ENCODE results near the gene SMIM35. TPM values are rescaled to one million over a fixed set of nuclear protein-coding genes. Genes with fewer than 3 reads are reported as not detected.

Gene SMIM35
- total and polyA plus RNA-seq, 2 donors (not counting 3 experiments of a cell fraction or from before 2014, with no cell fraction given) = not detected

DNA sequence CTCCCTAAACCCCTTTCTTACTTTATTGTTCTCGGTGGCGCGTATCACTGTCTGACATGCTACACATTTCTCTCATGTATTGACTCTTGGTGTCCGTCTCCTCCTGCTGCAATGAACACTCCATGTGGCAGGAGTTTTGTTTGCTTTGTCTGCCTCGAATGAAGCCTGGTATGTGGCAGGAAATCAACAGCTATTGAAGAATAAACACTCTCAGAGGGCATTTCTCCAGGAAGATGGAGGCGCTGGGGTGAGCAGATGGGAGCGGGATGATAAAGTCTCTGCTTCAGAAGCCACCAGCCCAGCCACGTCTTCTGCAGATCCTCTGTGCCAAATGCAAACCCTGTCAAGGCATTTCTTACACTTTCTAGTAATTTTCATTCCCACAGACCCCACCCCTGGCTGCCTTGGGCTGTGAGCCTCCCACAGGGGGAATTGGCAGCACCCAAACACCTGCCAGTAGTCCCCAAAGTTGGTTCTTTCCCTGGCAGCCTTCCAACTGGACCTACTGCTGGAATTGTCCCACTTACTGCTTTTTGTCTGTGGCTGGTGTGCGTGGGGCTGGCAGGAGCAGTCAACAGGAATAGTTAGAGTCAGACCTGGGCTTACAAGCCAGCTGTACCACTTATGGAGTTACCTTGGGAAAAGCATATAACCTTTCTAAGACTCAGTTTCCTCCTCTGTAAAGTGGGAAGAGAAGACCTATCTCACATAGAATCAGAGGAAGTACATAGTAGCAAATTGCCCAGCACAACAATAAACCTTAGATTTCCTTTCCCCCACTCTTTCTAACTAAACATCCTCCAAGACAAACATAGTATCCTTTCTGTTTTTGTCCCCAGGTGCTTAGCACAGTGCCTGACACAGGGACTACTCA, 113.9 kb downstream of the SMIM35 start:
- Histone ChIP-seq H3K4me1 (ENCODE audit: control insufficient read depth, extremely low read depth, insufficient read depth, low read length) (peaks cover 28% of the 10 kb centered on the region), H4K20me1 (replicated peaks; ENCODE audit: control insufficient read depth, extremely low read depth, insufficient read depth, low read length) (no peaks in the 10 kb centered on the region), H3K9ac (replicated peaks; ENCODE audit: extremely low read depth, insufficient read depth, low read length) (no peak overlapping the region), H3K9me1 (replicated peaks; ENCODE audit: control insufficient read depth, extremely low read depth, insufficient read depth, low read length) (no peaks in the 10 kb centered on the region), H3K27me3 (ENCODE audit: control insufficient read depth in 2 of 2, insufficient read depth in 2 of 2, low read length in 2 of 2) (peaks cover 0 to 2% of the 10 kb centered on the region in 2 experiments), H3K27ac (ENCODE audit: insufficient read depth, low read depth, low read length) (no peak overlapping the region), H3K4me2 (ENCODE audit: insufficient read depth, low read length) (peak overlapping the region; percentile 35), H3K9me3 (replicated peaks; ENCODE audit: control insufficient read depth, insufficient read depth, low read length) (no peaks in the 10 kb centered on the region), H3K36me3 (ENCODE audit: control insufficient read depth in 2 of 2, extremely low read depth in 1 of 2, insufficient read depth in 2 of 2, low read length in 2 of 2) (no peaks in the 10 kb centered on the region), H3K79me2 (ENCODE audit: control insufficient read depth, insufficient read depth, low read length) (no peaks in the 10 kb centered on the region), H3K4me3 (replicated peaks in 1 of 3; ENCODE audit: insufficient read depth in 1 of 3, low read depth in 1 of 3, low read length in 3 of 3) (no peak overlapping the region), H2AFZ (ENCODE audit: low read depth, low read length) (peak overlapping the region; percentile 93)
- dilution Hi-C loops (cut with MboI; ENCODE audit: extremely low pct_ligation_motif_present, low sequenced_read_pairs) = no loop called here
- FAIRE-seq (peak; percentile 89), DNase-seq (ENCODE audit: low read depth, low spot score) (peak; percentile 95)
- ChIA-PET CTCF (interaction anchor here (1.1 to 4.1 kb wide), 3 partner anchors 10 to 128 kb away, joined by 3 to 32 read pairs (median 4); no protein-coding TSS in a partner anchor), POLR2A (no interaction called here)
- TF ChIP-seq GATA2 (IDR thresholded peaks at IDR 0.05; ENCODE audit: insufficient read depth, insufficient read length, low read depth, low read length) (no peak), CTCF (IDR thresholded peaks at IDR 0.05; ENCODE audit: extremely low read depth in 1 of 2, insufficient read depth in 1 of 2, low read depth in 1 of 2, low read length in 2 of 2) (no peak), POLR2AphosphoS5 (IDR thresholded peaks at IDR 0.05; ENCODE audit: insufficient read depth, low read depth, low read length) (peak; percentile 44), POLR2A (IDR thresholded peaks at IDR 0.05; ENCODE audit: low read depth, low read length) (no peak), FOS (IDR thresholded peaks at IDR 0.05; ENCODE audit: borderline replicate concordance, insufficient read depth, low read length) (no peak), MAX (IDR thresholded peaks at IDR 0.05; ENCODE audit: insufficient read depth, insufficient read length) (no peak), MYC (IDR thresholded peaks at IDR 0.05; ENCODE audit: low read depth, low read length) (no peak), EZH2 (IDR thresholded peaks at IDR 0.05; ENCODE audit: borderline replicate concordance, low read depth, low read length, severe bottlenecking) (no peak)
- intact Hi-C loops (cut with micrococcal nuclease) = loop anchor here (2.0 kb wide), 1 partner anchor 28 kb away; no protein-coding TSS in a partner anchor
- no TSS peak for BruUV-seq (replicated peaks)

All from endothelial cell of umbilical vein (primary cell).